Lung (tissue), 12 donors: ENCODE results near the gene KSR1. TPM values are rescaled to one million over a fixed set of nuclear protein-coding genes. Genes with fewer than 3 reads are reported as not detected.

Source experiments
- ATAC-seq: fragments of 200-7000 bp; cut with Tn5 transposase; one replicate; pipeline ENCODE4 v1.9.1; 2020; ENCODE audit warnings: moderate number of reproducible peaks; ENCODE audit not compliant: insufficient read depth, low FRiP score
- DNase-seq, 3 donors: peaks; one replicate each; pipeline ENCODE4 v3.0.0-alpha.2; 2013 to 2017
- H3K27ac ChIP-seq, 2 donors: one replicate each; pipeline ENCODE4 v1.5.1; 2013; ENCODE audit warnings: mild to moderate bottlenecking in 2 of 2, moderate library complexity in 2 of 2, control low read depth in 1 of 2, inconsistent platforms in 1 of 2, low read depth in 1 of 2, low read length in 1 of 2
- H3K27me3 ChIP-seq, 3 donors: one replicate each; pipeline ENCODE4 v1.5.1; 2013; ENCODE audit warnings: low read length in 2 of 3; ENCODE audit not compliant: control insufficient read depth in 3 of 3, insufficient read depth in 3 of 3
- H3K36me3 ChIP-seq, 4 donors: one replicate each; pipeline ENCODE4 v1.5.1; 2013; ENCODE audit warnings: low read length in 4 of 4, mild to moderate bottlenecking in 1 of 4, moderate library complexity in 1 of 4; ENCODE audit not compliant: control insufficient read depth in 4 of 4, insufficient read depth in 4 of 4
- H3K4me1 ChIP-seq, 5 donors: one replicate each; pipeline ENCODE4 v1.5.1; 2013; ENCODE audit warnings: low read length in 5 of 5, mild to moderate bottlenecking in 2 of 5, moderate library complexity in 1 of 5; ENCODE audit not compliant: control insufficient read depth in 5 of 5, insufficient read depth in 5 of 5
- H3K4me3 ChIP-seq: one replicate; pipeline ENCODE4 v1.5.1; 2013; ENCODE audit warnings: mild to moderate bottlenecking, control low read depth, moderate library complexity
- H3K9ac ChIP-seq, 2 donors: one replicate each; pipeline ENCODE4 v1.5.1; 2013; ENCODE audit warnings: low read length in 2 of 2, control low read depth in 1 of 2; ENCODE audit not compliant: insufficient read depth in 1 of 2
- H3K9me3 ChIP-seq, 4 donors: one replicate each; pipeline ENCODE4 v1.5.1; 2013; ENCODE audit warnings: low read length in 3 of 4, mild to moderate bottlenecking in 1 of 4, moderate library complexity in 1 of 4; ENCODE audit not compliant: control insufficient read depth in 4 of 4, insufficient read depth in 3 of 4
- WGBS, 2 donors: extraction: QIAGEN DNeasy Blood & Tissue Kit; methylation state at CpG; one replicate each; pipeline ENCODE4 v1.1.7; 2013; 5-methylcytosine and 5-hydroxymethylcytosine counted together
- polyA plus RNA-seq, 2 donors: library from polyadenylated mRNA; stranded (reverse); fragments of 200-250 nt; gene quantifications; one replicate each; pipeline ENCODE4 v1.2.1, GENCODE V29; 2013
- total RNA-seq, 2 donors: library from RNA; depleted of rRNA in 1 of 2; stranded (reverse); fragments of >200 nt in 1 of 2; gene quantifications; one replicate each; pipeline ENCODE4 v1.2.1, GENCODE V29; 2014 to 2021
- TF ChIP-seq, protein P1 (sequence below): IDR thresholded peaks from 2 replicates; pipeline ENCODE4 v1.5.1; 2012; ENCODE audit warnings: mild to moderate bottlenecking; ENCODE audit errors: control extremely low read depth, extremely low read depth
- donor health status: control.
- donor health status: control.
- donor health status: Bipolar disorder and iron deficiency.
- donor health status: healthy.
- donor health status: DM: yes; HTN: yes; CAD: no.

KSR1 gene
- total and polyA plus RNA-seq, 4 donors = 26.8 to 70.0 (median 42.3) TPM

DNA sequence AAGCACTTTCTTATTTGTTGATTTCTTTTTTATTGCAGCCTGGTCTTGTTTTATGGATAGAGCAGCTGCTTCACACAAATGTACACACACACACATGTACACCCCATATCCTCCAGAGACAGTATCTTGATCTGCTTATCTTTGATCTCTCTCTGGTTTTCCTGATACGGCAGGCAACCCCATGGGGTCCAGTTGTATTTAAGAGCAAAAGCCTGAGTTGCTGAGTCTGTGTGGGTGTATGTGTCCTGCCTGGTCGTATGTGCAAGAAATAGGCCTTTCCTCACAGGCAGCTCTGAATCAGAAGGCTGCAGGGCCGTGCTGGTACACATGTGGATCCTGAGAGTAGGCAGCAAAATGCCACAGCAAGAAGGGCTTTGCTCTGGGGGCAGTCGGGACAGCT lies 160.2 kb downstream of the KSR1 start:
- no peaks in the 10 kb centered on the region for H3K9me3 ChIP-seq
- TF ChIP-seq, protein P1, sequence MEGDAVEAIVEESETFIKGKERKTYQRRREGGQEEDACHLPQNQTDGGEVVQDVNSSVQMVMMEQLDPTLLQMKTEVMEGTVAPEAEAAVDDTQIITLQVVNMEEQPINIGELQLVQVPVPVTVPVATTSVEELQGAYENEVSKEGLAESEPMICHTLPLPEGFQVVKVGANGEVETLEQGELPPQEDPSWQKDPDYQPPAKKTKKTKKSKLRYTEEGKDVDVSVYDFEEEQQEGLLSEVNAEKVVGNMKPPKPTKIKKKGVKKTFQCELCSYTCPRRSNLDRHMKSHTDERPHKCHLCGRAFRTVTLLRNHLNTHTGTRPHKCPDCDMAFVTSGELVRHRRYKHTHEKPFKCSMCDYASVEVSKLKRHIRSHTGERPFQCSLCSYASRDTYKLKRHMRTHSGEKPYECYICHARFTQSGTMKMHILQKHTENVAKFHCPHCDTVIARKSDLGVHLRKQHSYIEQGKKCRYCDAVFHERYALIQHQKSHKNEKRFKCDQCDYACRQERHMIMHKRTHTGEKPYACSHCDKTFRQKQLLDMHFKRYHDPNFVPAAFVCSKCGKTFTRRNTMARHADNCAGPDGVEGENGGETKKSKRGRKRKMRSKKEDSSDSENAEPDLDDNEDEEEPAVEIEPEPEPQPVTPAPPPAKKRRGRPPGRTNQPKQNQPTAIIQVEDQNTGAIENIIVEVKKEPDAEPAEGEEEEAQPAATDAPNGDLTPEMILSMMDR = no peak
- ATAC-seq = no peak
- no peak overlapping the region for H3K4me3 ChIP-seq
- H3K27ac ChIP-seq = no peak overlapping the region
- H3K4me1 ChIP-seq = no peaks in the 10 kb centered on the region
- DNase-seq = no peak
- H3K36me3 ChIP-seq = peaks cover 3 to 42% (median 33%) of the 10 kb centered on the region in 4 donors
- H3K27me3 ChIP-seq = no peaks in the 10 kb centered on the region
- H3K9ac ChIP-seq = no peak overlapping the region
- 66 to 75% methylated on average over 4 of the region's 4 CpGs for WGBS, 2 donors

GRCh38 chr17:27618417-27618816 lies 162.2 kb downstream of the KSR1 start:
- Histone ChIP-seq H3K27me3 (no peaks in the 10 kb centered on the region), H3K9ac (no peak overlapping the region), H3K9me3 (no peaks in the 10 kb centered on the region), H3K4me3 (no peak overlapping the region), H3K36me3 (peaks cover 3 to 47% (median 42%) of the 10 kb centered on the region in 4 donors), H3K27ac (no peak overlapping the region), H3K4me1 (no peaks in the 10 kb centered on the region)
- no peak for ATAC-seq
- no peak for DNase-seq
- 95 to 97% methylated on average over 8 of the region's 8 CpGs for WGBS, 2 donors
- TF ChIP-seq, protein P1 = no peak

GRCh38 chr17:27620721-27621120 lies 164.5 kb downstream of the KSR1 start:
- Histone ChIP-seq H3K4me1 (no peaks in the 10 kb centered on the region), H3K27ac (no peak overlapping the region), H3K27me3 (no peaks in the 10 kb centered on the region), H3K9ac (no peak overlapping the region), H3K36me3 (peaks cover 3 to 65% (median 42%) of the 10 kb centered on the region in 4 donors), H3K9me3 (no peaks in the 10 kb centered on the region), H3K4me3 (no peak overlapping the region)
- TF ChIP-seq, protein P1 = no peak
- no peak for DNase-seq
- no peak for ATAC-seq
- WGBS, 2 donors = 73 to 77% methylated on average over 9 of the region's 9 CpGs

DNA sequence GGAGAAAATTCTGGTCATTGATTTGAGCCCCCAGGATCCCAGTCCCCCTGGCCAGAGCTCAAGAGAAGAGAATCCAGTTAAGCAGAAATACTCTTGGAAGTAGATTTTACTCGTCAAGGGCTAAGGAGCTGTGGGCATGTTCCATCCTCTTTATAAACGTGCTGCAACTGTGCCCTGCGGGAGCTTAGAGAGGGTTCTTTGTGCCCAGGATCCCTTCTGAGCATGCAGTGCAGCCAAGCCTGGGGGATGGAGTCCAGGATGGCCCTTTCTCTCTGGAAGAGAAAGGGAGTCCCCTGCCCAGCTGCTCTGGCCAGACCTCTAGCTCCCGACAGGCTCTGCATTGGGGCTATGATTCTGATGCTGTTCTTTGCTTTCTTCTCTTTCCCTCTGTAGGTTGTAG lies 165.3 kb downstream of the KSR1 start:
- TF ChIP-seq, protein P1 = no peak
- ATAC-seq = no peak
- WGBS, 2 donors = 92 to 93% methylated on average over 4 of the region's 4 CpGs

More for the DNA sequence above, 165.3 kb downstream of the KSR1 start:
- Histone ChIP-seq H3K27ac (no peak overlapping the region), H3K4me3 (no peak overlapping the region), H3K9me3 (no peaks in the 10 kb centered on the region), H3K9ac (no peak overlapping the region), H3K36me3 (peaks cover 3 to 64% (median 45%) of the 10 kb centered on the region in 4 donors), H3K4me1 (no peaks in the 10 kb centered on the region), H3K27me3 (no peaks in the 10 kb centered on the region)
- DNase-seq = no peak
